ENCODE measurements around the gene RBFOX1. TPM values are rescaled to one million over a fixed set of nuclear protein-coding genes. Genes with fewer than 3 reads are reported as not detected.

The RBFOX1 gene
- total RNA-seq, 4 donors from 2014 or later, result not detected

DNA sequence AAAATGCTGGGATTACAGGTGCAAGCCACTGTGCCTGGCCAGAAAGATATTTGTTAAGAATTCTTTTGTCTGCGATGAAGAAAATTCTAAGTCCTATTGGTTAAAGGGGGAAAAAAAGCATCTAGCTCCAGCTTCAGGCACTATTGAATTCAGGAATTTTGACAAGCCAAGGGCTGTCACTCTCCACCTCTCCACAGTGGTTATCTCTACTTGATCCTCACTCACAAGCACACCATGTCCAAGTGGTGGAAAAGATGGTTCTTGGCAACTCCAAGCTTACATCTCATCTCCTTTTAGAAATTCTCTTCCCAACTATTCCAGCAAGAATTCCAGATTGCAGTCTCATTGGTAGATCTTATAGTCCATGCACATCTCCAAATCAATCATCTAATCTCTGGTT is 7.1 kb downstream of the RBFOX1 start:
- Histone ChIP-seq H3K27me3 (peaks cover 0 to 10% (median 0%) of the 10 kb centered on the region in 4 donors), H3K4me1 (peaks cover 0 to 7% (median 0%) of the 10 kb centered on the region in 4 donors), H3K27ac (replicated peaks in 1 of 4) (no peak overlapping the region), H3K4me3 (no peak overlapping the region), H3K36me3 (no peaks in the 10 kb centered on the region), H3K9me3 (peaks cover 0 to 4% (median 0%) of the 10 kb centered on the region in 4 donors)
- 93% methylated on average over 1 of the region's 1 CpG for WGBS
- TF ChIP-seq POLR2AphosphoS5 (IDR thresholded peaks at IDR 0.05) (no peak), EP300 (IDR thresholded peaks at IDR 0.05) (no peak), POLR2A (IDR thresholded peaks at IDR 0.05; ENCODE audit: low read depth) (no peak)
- TF ChIP-seq, protein P1, sequence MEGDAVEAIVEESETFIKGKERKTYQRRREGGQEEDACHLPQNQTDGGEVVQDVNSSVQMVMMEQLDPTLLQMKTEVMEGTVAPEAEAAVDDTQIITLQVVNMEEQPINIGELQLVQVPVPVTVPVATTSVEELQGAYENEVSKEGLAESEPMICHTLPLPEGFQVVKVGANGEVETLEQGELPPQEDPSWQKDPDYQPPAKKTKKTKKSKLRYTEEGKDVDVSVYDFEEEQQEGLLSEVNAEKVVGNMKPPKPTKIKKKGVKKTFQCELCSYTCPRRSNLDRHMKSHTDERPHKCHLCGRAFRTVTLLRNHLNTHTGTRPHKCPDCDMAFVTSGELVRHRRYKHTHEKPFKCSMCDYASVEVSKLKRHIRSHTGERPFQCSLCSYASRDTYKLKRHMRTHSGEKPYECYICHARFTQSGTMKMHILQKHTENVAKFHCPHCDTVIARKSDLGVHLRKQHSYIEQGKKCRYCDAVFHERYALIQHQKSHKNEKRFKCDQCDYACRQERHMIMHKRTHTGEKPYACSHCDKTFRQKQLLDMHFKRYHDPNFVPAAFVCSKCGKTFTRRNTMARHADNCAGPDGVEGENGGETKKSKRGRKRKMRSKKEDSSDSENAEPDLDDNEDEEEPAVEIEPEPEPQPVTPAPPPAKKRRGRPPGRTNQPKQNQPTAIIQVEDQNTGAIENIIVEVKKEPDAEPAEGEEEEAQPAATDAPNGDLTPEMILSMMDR (IDR thresholded peaks at IDR 0.05), result no peak
- no peak for DNase-seq (ENCODE audit: extremely low spot score)
- intact Hi-C loops (cut with DNase I), result no loop called here

DNA sequence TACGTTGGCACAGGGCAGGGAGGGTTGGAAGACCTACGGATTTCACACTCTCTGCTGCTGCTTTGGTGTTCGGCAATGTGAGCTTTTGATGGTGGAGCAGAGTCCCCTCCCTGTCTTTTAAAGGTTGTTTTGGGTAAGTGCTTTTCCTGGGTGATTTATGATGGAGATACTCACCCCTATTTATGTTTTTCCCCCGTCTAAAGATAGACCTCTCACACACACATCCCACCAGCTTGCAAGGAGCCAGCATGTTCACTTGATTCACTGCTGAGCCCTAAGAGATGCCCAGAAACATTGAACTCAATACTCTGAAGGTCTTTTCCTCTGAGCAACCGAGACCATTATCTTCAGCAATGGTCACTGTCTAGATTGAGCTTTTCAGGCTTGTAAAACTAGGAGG is 8.3 kb downstream of the RBFOX1 start:
- Histone ChIP-seq H3K4me1 (peaks cover 0 to 7% (median 0%) of the 10 kb centered on the region in 4 donors), H3K4me3 (no peak overlapping the region), H3K9me3 (peaks cover 0 to 4% (median 0%) of the 10 kb centered on the region in 4 donors), H3K36me3 (no peaks in the 10 kb centered on the region), H3K27ac (replicated peaks in 1 of 4) (no peak overlapping the region), H3K27me3 (peaks cover 0 to 13% (median 0%) of the 10 kb centered on the region in 4 donors)
- TF ChIP-seq, protein P1 (IDR thresholded peaks at IDR 0.05), result no peak
- TF ChIP-seq POLR2A (IDR thresholded peaks at IDR 0.05; ENCODE audit: low read depth) (no peak), POLR2AphosphoS5 (IDR thresholded peaks at IDR 0.05) (no peak), EP300 (IDR thresholded peaks at IDR 0.05) (no peak)
- DNase-seq (ENCODE audit: extremely low spot score), result no peak
- intact Hi-C loops (cut with DNase I), result no loop called here
- 72% methylated on average over 5 of the region's 5 CpGs for WGBS

DNA sequence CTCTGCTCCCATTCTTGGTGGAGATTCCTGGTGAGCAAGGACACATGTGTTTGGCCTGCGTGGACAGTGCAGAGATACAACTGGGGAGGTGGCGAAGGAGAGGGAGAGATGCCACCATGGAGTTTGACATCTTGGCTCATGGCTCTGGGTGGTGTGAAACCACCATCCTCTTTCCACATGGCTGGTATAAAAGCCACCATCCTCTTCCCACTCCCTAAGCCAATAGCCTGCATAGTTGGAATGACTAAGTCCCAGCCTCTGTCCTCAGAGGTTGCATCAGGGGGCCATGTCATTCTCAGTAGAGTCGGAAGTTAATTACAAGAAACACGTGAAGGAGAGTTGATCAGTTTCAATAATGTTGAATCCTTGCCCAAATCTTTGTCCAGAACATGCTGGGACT is 10.0 kb downstream of the RBFOX1 start:
- peaks cover 0 to 3% (median 0%) of the 10 kb centered on the region in 4 donors for H3K4me1 ChIP-seq
- H3K27ac ChIP-seq (replicated peaks in 1 of 4), result no peak overlapping the region
- H3K36me3 ChIP-seq, result no peaks in the 10 kb centered on the region
- H3K27me3 ChIP-seq, result peaks cover 0 to 13% (median 0%) of the 10 kb centered on the region in 4 donors
- no peak for DNase-seq (ENCODE audit: extremely low spot score)
- TF ChIP-seq EP300 (IDR thresholded peaks at IDR 0.05), result no peak
- TF ChIP-seq POLR2AphosphoS5 (IDR thresholded peaks at IDR 0.05), result no peak
- TF ChIP-seq, protein P1 (IDR thresholded peaks at IDR 0.05), result no peak
- no peak overlapping the region for H3K4me3 ChIP-seq
- intact Hi-C loops (cut with DNase I), result no loop called here
- WGBS, result 83% methylated on average over 4 of the region's 4 CpGs
- H3K9me3 ChIP-seq, result peaks cover 0 to 4% (median 0%) of the 10 kb centered on the region in 4 donors

DNA sequence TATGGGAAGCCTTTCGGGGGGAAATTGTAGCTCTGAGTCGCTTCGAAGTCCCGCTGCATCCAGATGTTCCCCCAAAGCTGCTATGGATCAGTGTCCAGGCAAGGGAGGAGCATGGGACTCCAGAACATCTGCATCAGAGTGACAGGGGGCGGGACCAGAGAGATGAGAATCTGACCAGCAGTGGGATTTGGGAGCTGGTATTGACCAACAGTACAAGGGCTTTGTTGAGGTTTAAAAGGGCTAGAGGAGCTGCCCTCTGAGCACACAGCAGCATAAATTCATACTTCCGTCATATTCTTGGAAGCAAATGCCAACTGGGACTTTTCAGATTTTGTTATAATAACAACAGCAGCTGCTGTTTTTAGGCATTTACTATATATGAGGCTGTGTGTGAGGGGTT is 10.6 kb downstream of the RBFOX1 start:
- H3K27ac ChIP-seq (replicated peaks in 1 of 4), result no peak overlapping the region
- TF ChIP-seq POLR2A (IDR thresholded peaks at IDR 0.05; ENCODE audit: low read depth) (no peak), POLR2AphosphoS5 (IDR thresholded peaks at IDR 0.05) (no peak), EP300 (IDR thresholded peaks at IDR 0.05) (no peak)
- TF ChIP-seq, protein P1 (IDR thresholded peaks at IDR 0.05), result no peak
- no peaks in the 10 kb centered on the region for H3K36me3 ChIP-seq
- peaks cover 0 to 13% (median 0%) of the 10 kb centered on the region in 4 donors for H3K27me3 ChIP-seq
- 65% methylated on average over 6 of the region's 6 CpGs for WGBS
- peaks cover 0 to 4% (median 0%) of the 10 kb centered on the region in 4 donors for H3K9me3 ChIP-seq
- no peak for DNase-seq (ENCODE audit: extremely low spot score)
- H3K4me3 ChIP-seq, result no peak overlapping the region
- intact Hi-C loops (cut with DNase I), result no loop called here
- peaks cover 0 to 3% (median 0%) of the 10 kb centered on the region in 4 donors for H3K4me1 ChIP-seq
